Measurements from ENCODE around the gene USP3.

DNA sequence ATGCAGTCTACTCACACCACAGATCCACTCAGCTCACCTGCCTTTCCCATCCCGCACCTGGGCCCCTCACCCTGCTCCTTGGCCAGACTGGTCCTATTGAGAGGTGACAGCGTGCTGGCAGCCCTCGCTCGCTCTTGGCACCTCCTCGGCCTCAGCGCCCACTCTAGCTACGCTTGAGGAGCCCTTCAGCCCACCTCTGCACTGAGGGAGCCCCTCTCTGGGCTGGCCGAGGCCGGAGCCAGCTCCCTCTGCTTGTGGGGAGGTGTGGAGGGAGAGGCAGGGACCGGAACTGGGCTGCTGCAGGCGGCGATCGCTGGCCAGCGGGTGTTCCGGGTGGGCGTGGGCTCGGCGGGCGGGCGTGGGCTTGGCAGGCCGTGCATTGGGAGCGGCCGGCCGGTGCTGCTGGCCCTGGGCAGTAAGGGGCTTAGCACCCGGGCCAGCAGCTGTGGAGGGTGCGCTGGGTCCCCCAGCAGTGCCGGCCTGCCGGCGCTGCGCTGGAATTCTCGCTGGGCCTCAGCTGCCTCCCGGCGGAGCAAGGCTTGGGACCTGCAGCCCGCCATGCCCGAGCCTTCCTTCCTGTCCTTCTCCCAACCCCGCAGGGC, 45.5 kb upstream of the USP3 start:
- TF ChIP-seq, protein P1, sequence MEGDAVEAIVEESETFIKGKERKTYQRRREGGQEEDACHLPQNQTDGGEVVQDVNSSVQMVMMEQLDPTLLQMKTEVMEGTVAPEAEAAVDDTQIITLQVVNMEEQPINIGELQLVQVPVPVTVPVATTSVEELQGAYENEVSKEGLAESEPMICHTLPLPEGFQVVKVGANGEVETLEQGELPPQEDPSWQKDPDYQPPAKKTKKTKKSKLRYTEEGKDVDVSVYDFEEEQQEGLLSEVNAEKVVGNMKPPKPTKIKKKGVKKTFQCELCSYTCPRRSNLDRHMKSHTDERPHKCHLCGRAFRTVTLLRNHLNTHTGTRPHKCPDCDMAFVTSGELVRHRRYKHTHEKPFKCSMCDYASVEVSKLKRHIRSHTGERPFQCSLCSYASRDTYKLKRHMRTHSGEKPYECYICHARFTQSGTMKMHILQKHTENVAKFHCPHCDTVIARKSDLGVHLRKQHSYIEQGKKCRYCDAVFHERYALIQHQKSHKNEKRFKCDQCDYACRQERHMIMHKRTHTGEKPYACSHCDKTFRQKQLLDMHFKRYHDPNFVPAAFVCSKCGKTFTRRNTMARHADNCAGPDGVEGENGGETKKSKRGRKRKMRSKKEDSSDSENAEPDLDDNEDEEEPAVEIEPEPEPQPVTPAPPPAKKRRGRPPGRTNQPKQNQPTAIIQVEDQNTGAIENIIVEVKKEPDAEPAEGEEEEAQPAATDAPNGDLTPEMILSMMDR (IDR thresholded peaks at IDR 0.05): no peak
- TF ChIP-seq POLR2A (IDR thresholded peaks at IDR 0.05): no peak
